ENCODE results near the gene JAZF1. TPM values are rescaled to one million over a fixed set of nuclear protein-coding genes. Genes with fewer than 3 reads are reported as not detected.

The JAZF1 gene
- total and polyA plus RNA-seq, 2 experiments from 2014 or later: 9.8 to 12.3 TPM

DNA sequence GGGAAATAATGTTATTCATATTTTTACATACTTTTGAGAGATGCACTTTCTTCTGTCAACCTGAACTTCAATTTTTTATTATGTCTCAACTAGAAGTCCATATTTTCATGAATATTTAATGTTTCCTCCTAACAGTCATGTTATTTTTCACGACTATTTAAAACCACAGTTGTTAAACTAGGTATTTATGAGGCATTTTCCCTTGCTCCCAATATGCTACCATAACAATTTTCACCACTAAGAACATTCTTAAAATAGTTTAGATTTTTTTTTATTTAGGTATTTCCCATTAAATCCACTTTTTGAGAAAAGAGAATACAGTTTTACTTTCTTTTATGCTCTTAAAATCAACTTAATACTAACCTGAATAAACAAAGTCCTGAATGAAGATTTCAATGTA is 89.4 kb downstream of the JAZF1 start:
- H3K36me3 ChIP-seq: no peaks in the 10 kb centered on the region
- TF ChIP-seq, protein P1, sequence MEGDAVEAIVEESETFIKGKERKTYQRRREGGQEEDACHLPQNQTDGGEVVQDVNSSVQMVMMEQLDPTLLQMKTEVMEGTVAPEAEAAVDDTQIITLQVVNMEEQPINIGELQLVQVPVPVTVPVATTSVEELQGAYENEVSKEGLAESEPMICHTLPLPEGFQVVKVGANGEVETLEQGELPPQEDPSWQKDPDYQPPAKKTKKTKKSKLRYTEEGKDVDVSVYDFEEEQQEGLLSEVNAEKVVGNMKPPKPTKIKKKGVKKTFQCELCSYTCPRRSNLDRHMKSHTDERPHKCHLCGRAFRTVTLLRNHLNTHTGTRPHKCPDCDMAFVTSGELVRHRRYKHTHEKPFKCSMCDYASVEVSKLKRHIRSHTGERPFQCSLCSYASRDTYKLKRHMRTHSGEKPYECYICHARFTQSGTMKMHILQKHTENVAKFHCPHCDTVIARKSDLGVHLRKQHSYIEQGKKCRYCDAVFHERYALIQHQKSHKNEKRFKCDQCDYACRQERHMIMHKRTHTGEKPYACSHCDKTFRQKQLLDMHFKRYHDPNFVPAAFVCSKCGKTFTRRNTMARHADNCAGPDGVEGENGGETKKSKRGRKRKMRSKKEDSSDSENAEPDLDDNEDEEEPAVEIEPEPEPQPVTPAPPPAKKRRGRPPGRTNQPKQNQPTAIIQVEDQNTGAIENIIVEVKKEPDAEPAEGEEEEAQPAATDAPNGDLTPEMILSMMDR (IDR thresholded peaks at IDR 0.05; ENCODE audit: low read depth, low read length): no peak
- DNase-seq (ENCODE audit: low read depth in 1 of 2, low spot score in 1 of 2): no peak

DNA sequence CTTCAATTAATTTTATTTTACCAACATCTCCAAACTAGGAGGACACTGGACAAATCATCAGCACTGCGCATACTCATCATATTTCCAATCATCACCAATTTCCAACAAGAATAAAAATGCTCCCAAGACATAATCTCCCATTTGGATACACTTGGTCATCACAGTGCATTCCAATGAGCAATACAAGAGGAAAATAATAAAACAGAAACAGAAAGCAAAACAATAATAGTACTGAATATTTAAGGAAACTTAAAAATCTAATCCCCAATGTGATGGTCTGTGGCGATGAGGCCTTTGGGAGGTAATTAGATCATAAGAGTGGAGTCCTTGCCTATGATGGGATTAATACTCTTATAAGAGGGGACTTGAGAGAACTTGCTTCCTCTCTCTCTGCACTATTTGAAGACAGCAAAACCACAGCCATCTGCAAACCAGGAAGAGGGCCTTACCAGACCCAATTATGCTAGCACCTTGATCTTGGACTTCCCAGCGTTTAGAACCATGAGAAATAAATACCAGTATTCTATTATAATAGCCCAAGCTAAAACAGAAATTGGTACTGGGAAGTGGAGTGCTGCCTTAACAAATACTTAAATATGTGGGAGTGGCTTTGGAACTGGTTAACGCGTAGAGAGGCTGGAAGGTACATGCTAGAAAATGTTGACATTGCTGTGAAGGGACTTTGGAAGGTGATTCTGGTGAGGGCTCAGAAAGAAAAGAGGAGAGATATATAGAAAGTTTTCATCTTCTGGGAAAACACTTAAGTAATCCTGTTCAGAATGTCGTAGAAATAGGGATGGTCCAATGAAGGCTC is 91.5 kb downstream of the JAZF1 start:
- Histone ChIP-seq H3K27me3 (no peaks in the 10 kb centered on the region), H3K4me3 (no peak overlapping the region), H3K27ac (no peak overlapping the region), H3K4me1 (ENCODE audit: low read depth) (no peaks in the 10 kb centered on the region), H3K9me3 (ENCODE audit: low read depth) (no peaks in the 10 kb centered on the region), H3K36me3 (no peaks in the 10 kb centered on the region)
- TF ChIP-seq, protein P1 (IDR thresholded peaks at IDR 0.05; ENCODE audit: low read depth, low read length): no peak
- no peak for DNase-seq (ENCODE audit: low read depth in 1 of 2, low spot score in 1 of 2)

More for the DNA sequence above, 89.4 kb downstream of the JAZF1 start:
- Histone ChIP-seq H3K9me3 (ENCODE audit: low read depth) (no peaks in the 10 kb centered on the region), H3K4me1 (ENCODE audit: low read depth) (no peaks in the 10 kb centered on the region), H3K4me3 (no peak overlapping the region), H3K27me3 (no peaks in the 10 kb centered on the region), H3K27ac (no peak overlapping the region)

DNA sequence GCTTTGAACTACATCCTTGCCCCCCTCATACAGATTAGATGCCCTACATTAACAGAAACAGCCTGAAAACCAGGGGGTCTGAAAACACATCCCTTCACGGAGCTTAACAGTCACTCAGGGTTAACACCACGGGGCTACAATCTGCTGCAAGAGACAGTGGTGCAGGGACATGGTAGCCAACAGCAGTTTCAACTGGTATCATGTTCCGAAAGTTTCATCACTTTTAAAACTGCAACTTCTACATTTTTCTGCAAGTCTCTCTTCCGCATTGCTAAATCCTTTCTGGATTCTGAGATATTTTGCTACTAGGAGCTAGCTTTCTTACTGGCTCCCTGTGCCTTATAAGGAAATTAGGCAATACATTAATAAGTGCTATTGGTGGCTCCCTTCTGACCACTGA is 92.6 kb downstream of the JAZF1 start:
- H3K4me3 ChIP-seq: no peak overlapping the region
- no peaks in the 10 kb centered on the region for H3K36me3 ChIP-seq
- TF ChIP-seq, protein P1 (IDR thresholded peaks at IDR 0.05; ENCODE audit: low read depth, low read length): no peak
- H3K9me3 ChIP-seq (ENCODE audit: low read depth): no peaks in the 10 kb centered on the region
- DNase-seq (ENCODE audit: low read depth in 1 of 2, low spot score in 1 of 2): peak in 1 of 2 donors; percentile 74
- no peak overlapping the region for H3K27ac ChIP-seq
- no peaks in the 10 kb centered on the region for H3K4me1 ChIP-seq (ENCODE audit: low read depth)
- no peaks in the 10 kb centered on the region for H3K27me3 ChIP-seq

DNA sequence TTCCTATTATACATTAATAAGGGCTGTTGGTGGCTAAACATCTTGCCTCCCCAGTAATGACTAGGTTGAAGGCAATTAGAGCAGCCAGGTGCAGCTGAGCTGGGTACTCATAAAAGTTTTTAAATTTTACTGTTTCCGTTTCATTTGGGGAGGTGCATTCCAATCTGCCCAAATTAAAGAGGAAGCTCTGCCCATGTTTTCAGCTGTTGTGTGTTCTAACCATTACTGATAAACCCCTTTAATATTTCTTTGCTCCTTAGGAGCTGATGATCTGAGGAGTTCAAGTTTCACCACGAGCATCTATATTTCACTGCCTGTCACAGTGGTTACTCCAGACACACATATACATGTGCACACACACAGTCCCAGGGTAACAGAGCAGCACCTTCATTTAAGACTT is 94.4 kb downstream of the JAZF1 start:
- Histone ChIP-seq H3K4me3 (no peak overlapping the region), H3K27me3 (no peaks in the 10 kb centered on the region), H3K36me3 (no peaks in the 10 kb centered on the region), H3K9me3 (ENCODE audit: low read depth) (no peaks in the 10 kb centered on the region), H3K4me1 (ENCODE audit: low read depth) (no peaks in the 10 kb centered on the region), H3K27ac (no peak overlapping the region)
- TF ChIP-seq, protein P1 (IDR thresholded peaks at IDR 0.05; ENCODE audit: low read depth, low read length): no peak
- DNase-seq (ENCODE audit: low read depth in 1 of 2, low spot score in 1 of 2): no peak

DNA sequence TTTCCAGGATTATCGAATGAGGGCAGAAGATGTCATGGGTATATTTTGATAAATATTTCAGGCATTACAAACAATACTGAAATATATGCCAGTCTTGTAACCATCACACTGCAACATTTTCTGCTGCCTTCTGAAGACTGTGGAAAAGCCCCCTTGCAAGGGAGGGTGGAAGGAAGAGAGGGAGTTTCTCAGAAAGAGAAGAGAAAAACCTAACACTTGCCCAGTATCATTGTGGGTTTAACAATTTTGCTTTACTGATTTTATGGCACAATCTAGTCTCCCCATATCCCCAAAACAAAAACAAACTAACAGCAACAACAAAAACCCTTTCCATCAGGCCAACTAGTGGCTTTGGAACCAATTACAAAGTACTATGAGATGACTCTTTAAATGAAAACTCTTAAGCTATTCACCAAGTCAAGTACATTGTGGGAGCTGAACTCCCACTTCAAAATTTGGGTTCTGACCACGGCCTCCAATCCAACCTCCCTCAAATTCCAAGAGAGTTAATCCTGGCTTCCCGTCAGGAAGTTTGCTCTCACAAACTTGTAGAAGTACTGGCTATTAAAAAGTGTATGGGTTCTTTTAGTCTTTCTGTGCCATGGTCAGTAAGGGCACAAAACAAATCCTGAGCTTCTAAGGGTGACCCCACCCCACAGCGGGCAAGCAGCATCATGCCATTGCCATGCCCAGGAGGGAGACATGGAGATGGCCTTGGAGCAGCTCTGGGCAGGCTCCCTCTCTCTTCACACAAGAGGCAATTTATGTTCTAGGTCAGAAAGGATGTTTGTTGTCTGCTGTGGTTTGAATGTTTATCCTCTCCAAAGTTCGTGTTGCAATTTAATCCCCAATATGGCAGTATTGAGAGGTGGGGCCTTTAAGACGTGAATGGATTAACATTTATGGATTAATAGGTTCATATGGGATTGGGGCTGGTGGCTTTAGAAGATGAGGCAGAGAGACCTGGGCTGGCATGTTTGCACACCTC is 96.3 kb downstream of the JAZF1 start:
- Histone ChIP-seq H3K4me1 (ENCODE audit: low read depth) (peaks cover 6% of the 10 kb centered on the region), H3K27me3 (no peaks in the 10 kb centered on the region), H3K27ac (no peak overlapping the region), H3K36me3 (no peaks in the 10 kb centered on the region), H3K4me3 (no peak overlapping the region), H3K9me3 (ENCODE audit: low read depth) (no peaks in the 10 kb centered on the region)
- TF ChIP-seq, protein P1 (IDR thresholded peaks at IDR 0.05; ENCODE audit: low read depth, low read length): no peak
- DNase-seq (ENCODE audit: low read depth in 1 of 2, low spot score in 1 of 2): no peak

All from cardiac muscle cell (in vitro differentiated cells and primary cell).